Natural killer cell treated with Interleukin-12 subunit alpha and Interleukin-12 subunit beta and Interleukin-15 and Interleukin-18, amount 100 ng/mL, for 72 hours (primary cell): Measurements from ENCODE around the gene HIPK1. TPM values are rescaled to one million over a fixed set of nuclear protein-coding genes. Genes with fewer than 3 reads are reported as not detected.

ENCODE experiments used
- ATAC-seq, 2 donors: fragments of 150-1000 bp; cut with Tn5 transposase in 1 of 2; sonication (Bioruptor Pico), chemical (Tn5 transposase) in 1 of 2; 2 replicates each; pipeline ENCODE4 v1.10.0; 2021
- DNase-seq: peaks from one replicate; pipeline ENCODE4 v3.0.0; 2022; ENCODE audit warnings: low spot score
- H3K27ac Mint-ChIP-seq, 2 donors: 1 replicate in 1 of 2; 2 replicates in 1 of 2; pipeline ENCODE4 v1.8.0; 2022; ENCODE audit warnings: mixed read lengths in 2 of 2, mild to moderate bottlenecking in 1 of 2, moderate library complexity in 1 of 2
- H3K27me3 Mint-ChIP-seq, 2 donors: 1 replicate in 1 of 2; 2 replicates in 1 of 2; pipeline ENCODE4 v1.8.0; 2022; ENCODE audit warnings: mixed read lengths in 2 of 2
- H3K36me3 Mint-ChIP-seq: one replicate; pipeline ENCODE4 v1.8.0; 2022; ENCODE audit warnings: mixed read lengths
- H3K4me1 Mint-ChIP-seq, 2 donors: 1 replicate in 1 of 2; 2 replicates in 1 of 2; pipeline ENCODE4 v1.8.0; 2022; ENCODE audit warnings: low read depth in 2 of 2, mixed read lengths in 2 of 2, mild to moderate bottlenecking in 1 of 2
- H3K4me3 Mint-ChIP-seq: one replicate; pipeline ENCODE4 v1.8.0; 2022; ENCODE audit warnings: mixed read lengths
- H3K9me3 Mint-ChIP-seq: 2 replicates; pipeline ENCODE4 v1.8.0; 2022; ENCODE audit warnings: mixed read lengths
- total RNA-seq, 2 donors: library from RNA; stranded (reverse); gene quantifications; one replicate each; pipeline ENCODE4 v1.2.3, GENCODE V29; 2022

Gene HIPK1
- 100 to 1,000 TPM in 1 of 2 donors, 10 to 100 TPM in 1; 80.6 to 110 TPM for total RNA-seq

DNA sequence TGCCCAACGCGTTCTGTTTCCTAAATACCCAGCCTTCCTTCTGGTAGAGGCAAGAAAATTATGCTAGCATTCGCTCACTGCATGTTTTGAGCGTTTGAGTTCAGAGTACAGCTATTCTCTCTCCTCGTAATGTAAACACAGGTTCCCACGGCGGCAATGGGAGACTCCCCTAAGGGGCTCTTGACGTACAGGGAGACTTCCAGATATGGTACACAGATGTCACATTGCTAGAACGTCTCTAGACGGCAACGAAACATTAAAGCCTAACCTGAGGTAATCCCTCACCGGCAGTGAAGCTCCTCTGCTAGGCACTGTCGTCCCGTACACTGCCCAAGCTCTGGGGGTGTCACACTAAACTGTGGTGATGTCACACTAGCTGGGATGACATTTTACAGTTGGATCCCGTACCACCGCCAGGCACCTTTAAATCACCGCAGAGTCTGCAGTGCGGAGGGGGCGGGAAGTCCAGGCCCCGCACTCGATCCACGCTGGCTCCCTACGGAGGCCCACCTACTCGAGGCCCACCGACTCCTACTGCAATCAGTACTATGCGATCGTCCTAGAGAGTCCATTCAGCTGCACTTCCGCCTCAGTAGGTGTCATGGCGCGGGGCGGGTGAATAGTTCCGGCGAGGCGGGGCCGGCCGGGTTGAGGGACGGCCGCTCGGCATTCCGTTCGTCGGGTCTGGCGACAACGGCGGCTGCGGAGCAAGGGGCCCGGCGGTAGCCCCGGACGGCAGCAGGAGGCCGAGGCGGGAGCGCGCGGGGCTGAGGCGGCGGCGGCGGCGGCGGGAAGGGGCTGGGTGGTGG, at the start of gene HIPK1:
Gene HIPK1, plus strand, starts transcription at position 384 of the 809 bp plus-strand sequence.
- peak; percentile 94 for DNase-seq
- peaks cover 53 to 54% of the 10 kb centered on the region in 2 donors for H3K4me1 Mint-ChIP-seq
- peak; percentile 88 to 89 for ATAC-seq
- H3K9me3 Mint-ChIP-seq: no peaks in the 10 kb centered on the region
- peak within 1 kb of the TSS; percentile 82 to 98 for H3K27ac Mint-ChIP-seq
- no peaks in the 10 kb centered on the region for H3K27me3 Mint-ChIP-seq
- peaks cover 14% of the 10 kb centered on the region for H3K36me3 Mint-ChIP-seq
- peak within 1 kb of the TSS; percentile 95 for H3K4me3 Mint-ChIP-seq

DNA sequence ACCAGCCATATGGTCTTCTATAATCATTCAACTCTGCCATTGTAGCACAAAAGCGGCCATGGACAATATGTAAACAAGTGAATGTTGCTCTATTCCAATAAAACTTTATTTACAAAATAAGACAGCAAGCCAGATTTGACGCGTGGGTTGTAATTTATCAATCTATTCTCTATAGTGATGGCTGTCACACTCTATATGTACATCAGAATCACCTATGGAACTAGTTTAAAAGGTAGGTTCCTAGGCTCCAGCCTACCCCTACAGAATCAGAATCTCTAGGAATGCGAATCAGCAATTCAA, 49.4 kb upstream of the HIPK1 start:
- peaks cover 44 to 59% of the 10 kb centered on the region in 2 donors for H3K4me1 Mint-ChIP-seq
- peak overlapping the region; percentile 87 to 98 for H3K27ac Mint-ChIP-seq
- ATAC-seq: no peak
- H3K9me3 Mint-ChIP-seq: no peaks in the 10 kb centered on the region
- H3K4me3 Mint-ChIP-seq: no peak overlapping the region
- no peak for DNase-seq
- no peaks in the 10 kb centered on the region for H3K27me3 Mint-ChIP-seq
- H3K36me3 Mint-ChIP-seq: no peaks in the 10 kb centered on the region

DNA sequence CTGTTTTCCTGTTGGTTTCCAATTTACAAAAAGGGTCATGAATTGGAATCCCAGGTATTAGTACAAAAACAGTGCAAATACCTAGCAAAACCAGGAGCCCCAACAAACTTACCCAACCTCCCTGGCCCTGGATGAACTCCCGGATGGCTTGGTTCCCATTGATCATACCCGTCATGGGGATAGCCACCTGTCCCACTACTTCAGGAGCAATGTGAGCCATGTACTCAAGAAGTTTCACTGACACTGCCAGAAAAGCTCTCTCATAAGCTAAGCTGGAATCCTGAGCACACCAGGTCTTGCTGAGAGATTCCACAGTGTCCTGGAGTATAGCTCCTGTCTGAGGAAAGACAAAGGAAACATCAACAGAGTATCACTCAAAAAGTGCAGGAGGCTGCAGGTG, 47.5 kb upstream of the HIPK1 start:
- H3K4me3 Mint-ChIP-seq: no peak overlapping the region
- ATAC-seq (no peak), DNase-seq (no peak)
- no peaks in the 10 kb centered on the region for H3K36me3 Mint-ChIP-seq
- no peaks in the 10 kb centered on the region for H3K9me3 Mint-ChIP-seq
- peak overlapping the region; percentile 87 to 98 for H3K27ac Mint-ChIP-seq
- peaks cover 33 to 45% of the 10 kb centered on the region in 2 donors for H3K4me1 Mint-ChIP-seq
- no peaks in the 10 kb centered on the region for H3K27me3 Mint-ChIP-seq

DNA sequence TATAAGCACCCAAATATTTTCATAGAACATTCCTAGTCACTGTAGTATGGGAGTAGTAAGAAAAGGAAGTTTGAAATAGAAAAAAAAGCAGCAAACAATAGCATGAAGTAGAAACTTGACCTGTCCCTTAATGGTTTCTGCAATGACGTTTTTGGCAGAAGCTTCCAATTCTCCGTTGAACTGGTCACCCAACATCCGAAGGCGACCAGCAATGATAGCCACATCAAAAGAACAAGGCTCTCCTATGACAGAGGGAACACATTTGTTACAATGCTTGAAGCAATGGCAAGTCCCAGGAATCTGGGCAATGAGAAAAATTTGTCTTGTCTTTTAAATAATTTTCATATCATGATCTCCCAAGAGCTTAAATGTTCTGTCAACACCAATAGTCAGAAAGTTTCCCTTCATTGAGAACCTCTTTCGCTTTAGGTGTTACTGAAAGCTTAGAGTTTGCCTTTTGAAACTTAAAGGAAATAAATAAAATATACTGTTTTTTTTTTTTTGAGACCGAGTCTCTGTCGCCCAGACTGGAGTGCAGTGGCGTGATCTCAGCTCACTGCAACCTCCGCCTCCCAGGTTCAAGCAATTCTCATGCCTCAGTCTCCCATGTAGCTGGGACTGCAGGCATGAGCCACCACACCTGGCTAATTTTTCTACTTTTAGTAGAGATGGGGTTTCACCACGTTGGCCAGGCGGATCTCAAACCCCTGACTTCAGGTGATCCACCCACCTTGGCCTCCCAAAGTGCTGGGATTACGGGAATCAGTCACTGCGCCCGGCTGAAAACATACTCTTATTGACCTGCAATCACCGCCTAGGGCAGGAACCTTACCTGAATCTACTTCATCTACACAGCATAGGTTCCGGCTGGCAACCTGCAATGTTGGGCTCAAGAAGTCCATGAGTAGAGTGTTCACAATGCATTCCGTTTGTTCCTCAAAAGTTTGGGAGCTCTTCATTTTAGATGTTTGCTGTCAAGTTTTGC, 42.4 kb upstream of the HIPK1 start:
- no peaks in the 10 kb centered on the region for H3K36me3 Mint-ChIP-seq
- H3K27me3 Mint-ChIP-seq: no peaks in the 10 kb centered on the region
- no peak overlapping the region for H3K4me3 Mint-ChIP-seq
- no peaks in the 10 kb centered on the region for H3K9me3 Mint-ChIP-seq
- H3K4me1 Mint-ChIP-seq: peaks cover 6 to 8% of the 10 kb centered on the region in 2 donors
- DNase-seq: no peak
- no peak for ATAC-seq
- peak overlapping the region in 1 of 2 donors; percentile 33 for H3K27ac Mint-ChIP-seq

DNA sequence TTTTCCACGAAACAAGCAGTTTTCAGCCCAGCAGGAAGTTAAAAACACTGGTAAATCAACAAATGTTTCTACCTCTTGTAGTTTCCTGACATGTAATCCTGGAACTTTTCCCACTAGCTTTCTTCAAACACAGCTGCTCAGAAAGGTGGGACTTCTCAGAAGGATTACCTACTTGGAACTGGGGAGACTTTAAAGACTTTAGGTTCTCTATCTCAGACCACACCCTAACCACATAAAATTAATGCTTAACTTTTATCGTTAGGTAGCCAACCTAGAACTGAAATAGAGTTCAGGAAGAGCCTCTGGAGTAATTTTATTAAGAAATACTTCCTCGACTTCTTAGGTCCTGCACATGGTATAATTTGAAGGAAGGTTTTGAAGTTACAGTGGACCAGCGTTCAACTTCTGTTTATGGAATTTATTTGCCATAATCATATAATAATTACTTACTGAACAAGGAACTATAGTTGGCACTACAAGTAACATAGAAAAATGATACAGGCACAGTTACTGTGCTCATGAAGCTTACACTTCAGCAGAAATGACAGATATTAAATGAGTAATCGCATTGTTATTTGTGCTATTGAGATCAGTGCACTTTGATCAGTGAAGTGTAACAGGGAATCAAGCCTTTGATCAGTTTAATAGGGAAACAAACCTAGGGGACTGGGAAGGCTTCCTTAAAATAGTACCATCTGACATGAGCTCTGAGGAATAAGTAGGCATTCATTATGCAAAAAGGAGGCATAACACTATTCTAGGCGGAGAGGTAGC, 41.5 kb upstream of the HIPK1 start, which contains the start of gene BCL2L15:
Gene BCL2L15, minus strand, starts transcription at position 180 of the 774 bp plus-strand sequence. CDS start 206 bp downstream, outside the sequence.
- ATAC-seq: no peak
- Mint-ChIP-seq H3K36me3 (no peaks in the 10 kb centered on the region), H3K9me3 (no peaks in the 10 kb centered on the region), H3K4me3 (no peak within 1 kb of the TSS), H3K27me3 (no peaks in the 10 kb centered on the region), H3K27ac (peak within 1 kb of the TSS in 1 of 2 donors; percentile 33), H3K4me1 (peaks cover 6 to 7% of the 10 kb centered on the region in 2 donors)
- no peak for DNase-seq

DNA sequence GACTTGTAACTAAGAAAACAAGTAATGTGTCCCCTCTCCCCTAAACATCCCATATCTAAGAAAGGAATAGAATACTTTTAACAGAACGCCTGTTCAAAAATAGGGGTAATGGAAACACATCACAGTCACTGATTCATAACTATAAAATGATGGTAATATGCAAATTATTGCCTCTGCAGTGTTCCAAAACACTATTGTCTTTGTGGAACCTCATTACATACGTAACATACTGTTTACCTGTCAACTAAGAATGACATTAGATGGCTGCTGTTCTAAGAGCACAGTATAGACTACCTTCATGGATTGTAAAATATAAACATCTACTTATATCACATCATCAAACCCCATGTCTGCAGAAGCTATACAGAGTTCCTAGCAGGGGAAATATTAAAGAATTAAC, 38.3 kb upstream of the HIPK1 start:
- Mint-ChIP-seq H3K27me3 (no peaks in the 10 kb centered on the region), H3K36me3 (peaks cover 4% of the 10 kb centered on the region), H3K27ac (peak overlapping the region in 1 of 2 donors; percentile 64), H3K4me1 (peaks cover 6 to 14% of the 10 kb centered on the region in 2 donors), H3K9me3 (no peaks in the 10 kb centered on the region), H3K4me3 (no peak overlapping the region)
- ATAC-seq (no peak), DNase-seq (no peak)

DNA sequence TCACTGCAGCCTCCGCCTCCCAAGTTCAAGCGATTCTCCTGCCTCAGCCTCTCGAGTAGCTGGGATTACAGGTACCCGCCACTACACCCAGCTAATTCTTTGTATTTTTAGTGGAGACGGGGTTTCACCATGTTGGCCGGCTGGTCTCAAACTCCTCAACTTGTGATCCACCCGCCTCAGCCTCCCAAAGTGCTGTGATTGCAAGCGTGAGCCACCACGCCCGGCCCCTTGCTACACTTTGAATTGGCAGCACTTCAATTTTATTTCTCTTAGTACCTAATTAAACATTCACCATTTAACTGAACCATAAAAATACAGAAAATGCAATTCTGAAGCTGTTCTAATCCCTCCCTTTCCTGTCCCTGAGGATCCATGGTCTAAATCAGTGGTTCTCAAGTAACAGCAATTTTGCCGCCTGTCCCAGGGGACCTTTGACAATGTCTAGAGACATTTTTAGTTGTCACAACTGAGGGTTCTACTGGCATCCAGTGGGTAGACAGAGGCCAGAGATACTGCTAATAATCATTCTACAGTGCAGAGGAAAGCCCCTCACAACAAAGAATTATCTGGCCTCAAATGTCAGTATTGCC, 37.4 kb upstream of the HIPK1 start:
- Mint-ChIP-seq H3K4me1 (peaks cover 6 to 11% of the 10 kb centered on the region in 2 donors), H3K9me3 (no peaks in the 10 kb centered on the region), H3K4me3 (no peak overlapping the region), H3K36me3 (peaks cover 8% of the 10 kb centered on the region), H3K27ac (peak overlapping the region in 1 of 2 donors; percentile 62), H3K27me3 (no peaks in the 10 kb centered on the region)
- DNase-seq: no peak
- ATAC-seq: no peak

DNA sequence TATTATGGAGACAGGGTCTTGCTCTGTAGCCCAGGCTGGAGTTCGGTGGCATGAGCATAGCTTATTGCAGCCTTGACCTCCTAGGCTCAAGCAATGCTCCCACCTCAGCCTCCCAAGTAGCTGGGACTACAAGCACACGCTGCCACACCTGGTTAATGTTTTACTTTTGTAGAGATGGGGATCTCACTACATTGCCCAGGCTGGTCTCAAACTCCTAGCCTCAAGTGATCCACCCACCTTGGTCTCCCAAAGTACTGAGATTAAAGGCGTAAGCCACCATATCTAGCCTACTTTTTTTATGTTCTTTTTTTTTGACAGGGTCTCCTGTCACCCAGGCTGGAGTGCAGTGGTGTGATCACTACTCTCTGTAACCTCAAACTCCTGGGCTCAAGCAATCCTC, 35.9 kb upstream of the HIPK1 start:
- Mint-ChIP-seq H3K36me3 (peaks cover 16% of the 10 kb centered on the region), H3K27me3 (no peaks in the 10 kb centered on the region), H3K4me1 (peaks cover 14 to 15% of the 10 kb centered on the region in 2 donors), H3K4me3 (no peak overlapping the region), H3K9me3 (no peaks in the 10 kb centered on the region), H3K27ac (peak overlapping the region in 1 of 2 donors; percentile 4)
- ATAC-seq: no peak
- no peak for DNase-seq

DNA sequence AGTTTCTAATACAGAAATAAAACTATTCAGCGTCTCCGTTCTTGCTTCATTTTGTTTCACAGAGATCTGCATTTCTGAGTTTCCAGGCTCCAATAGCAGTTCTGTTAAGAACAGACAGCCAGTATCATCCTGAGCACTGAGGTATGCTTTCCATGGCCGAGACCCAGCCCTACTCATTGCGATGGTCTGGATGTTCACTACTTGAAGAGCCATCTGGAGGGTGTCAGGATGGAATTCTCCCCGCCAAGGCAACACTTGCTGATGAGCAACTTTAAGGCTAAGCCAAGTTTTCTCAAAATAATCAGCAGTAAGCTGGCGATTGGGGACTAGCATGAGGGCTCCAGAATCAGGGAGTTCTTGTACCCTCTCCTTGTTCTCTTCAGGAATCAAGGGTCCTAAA, 34.0 kb upstream of the HIPK1 start:
- ATAC-seq (no peak), DNase-seq (no peak)
- H3K4me3 Mint-ChIP-seq: no peak overlapping the region
- peaks cover 25 to 32% of the 10 kb centered on the region in 2 donors for H3K4me1 Mint-ChIP-seq
- no peak overlapping the region for H3K27ac Mint-ChIP-seq
- H3K27me3 Mint-ChIP-seq: no peaks in the 10 kb centered on the region
- H3K9me3 Mint-ChIP-seq: no peaks in the 10 kb centered on the region
- H3K36me3 Mint-ChIP-seq: peaks cover 32% of the 10 kb centered on the region

DNA sequence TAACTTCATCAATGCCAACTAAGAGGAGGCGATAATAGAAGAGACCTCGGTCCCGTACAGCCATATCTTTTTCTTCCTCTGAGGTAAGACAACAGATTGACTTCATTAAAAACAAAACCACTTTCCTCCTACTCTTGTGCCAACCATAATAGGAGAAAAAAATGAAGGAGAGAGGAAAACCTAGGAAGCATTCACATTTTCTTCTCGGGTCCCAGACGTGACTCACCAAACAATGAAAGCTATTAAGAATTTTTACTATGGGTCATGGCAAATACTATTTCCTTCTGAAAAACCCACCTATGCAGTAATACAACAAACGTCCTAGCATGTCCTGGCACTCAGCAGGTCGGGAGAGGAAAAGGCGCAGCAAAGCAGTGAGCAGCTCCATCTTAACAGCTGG, 33.2 kb upstream of the HIPK1 start:
- ATAC-seq: no peak
- no peaks in the 10 kb centered on the region for H3K9me3 Mint-ChIP-seq
- H3K4me1 Mint-ChIP-seq: peaks cover 28 to 31% of the 10 kb centered on the region in 2 donors
- peaks cover 36% of the 10 kb centered on the region for H3K36me3 Mint-ChIP-seq
- no peak overlapping the region for H3K4me3 Mint-ChIP-seq
- peak overlapping the region in 1 of 2 donors; percentile 28 for H3K27ac Mint-ChIP-seq
- DNase-seq: no peak
- no peaks in the 10 kb centered on the region for H3K27me3 Mint-ChIP-seq

DNA sequence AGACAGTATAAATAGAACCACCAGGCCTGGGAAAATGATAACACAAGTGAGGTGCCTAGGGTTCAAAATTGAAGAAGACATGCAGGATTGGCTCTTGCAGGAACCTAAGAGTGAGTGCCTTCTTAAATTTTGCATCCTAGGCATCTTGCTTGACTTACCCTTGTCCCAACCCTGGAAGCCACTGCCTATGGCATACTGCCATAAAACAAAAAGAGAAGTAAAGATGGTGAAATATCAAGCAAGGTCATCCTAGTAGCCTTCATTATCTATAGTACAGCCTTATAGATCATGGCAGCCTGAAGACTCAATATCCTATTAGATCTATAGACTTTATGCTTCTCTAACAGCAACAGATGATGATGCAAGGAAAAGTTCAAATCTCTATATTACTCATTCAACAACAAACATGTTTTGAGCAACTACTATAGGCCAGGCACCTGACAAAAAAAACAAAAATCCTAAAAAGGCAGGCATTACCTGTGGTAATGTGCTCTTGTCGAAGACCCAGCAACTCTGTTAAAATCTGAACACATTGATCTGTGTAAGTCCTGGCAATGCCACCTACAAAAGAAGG, 30.8 kb upstream of the HIPK1 start:
- H3K9me3 Mint-ChIP-seq: no peaks in the 10 kb centered on the region
- no peak for ATAC-seq
- H3K27me3 Mint-ChIP-seq: no peaks in the 10 kb centered on the region
- peaks cover 39% of the 10 kb centered on the region for H3K36me3 Mint-ChIP-seq
- DNase-seq: no peak
- no peak overlapping the region for H3K4me3 Mint-ChIP-seq
- H3K4me1 Mint-ChIP-seq: peaks cover 48 to 55% of the 10 kb centered on the region in 2 donors
- peak overlapping the region; percentile 81 to 87 for H3K27ac Mint-ChIP-seq

DNA sequence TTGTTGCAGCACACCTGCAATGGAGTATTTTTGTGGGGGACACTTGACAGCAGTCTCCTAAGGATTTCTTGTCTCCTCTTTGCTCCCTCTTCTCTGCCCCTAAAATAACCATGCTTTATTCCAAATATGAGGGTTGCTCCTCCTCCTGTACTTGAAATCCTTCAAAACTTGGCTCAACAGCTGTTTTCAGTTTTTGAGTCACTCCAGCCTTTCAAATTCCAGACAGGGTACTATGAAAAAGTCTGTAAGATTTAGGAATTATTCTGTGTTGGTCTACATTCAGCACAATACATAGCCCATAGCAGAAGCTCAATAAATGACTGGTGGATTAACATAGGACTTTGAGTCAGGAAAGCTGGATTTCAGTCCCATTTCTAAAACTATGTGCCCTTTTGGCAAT, 30.0 kb upstream of the HIPK1 start:
- peaks cover 44% of the 10 kb centered on the region for H3K36me3 Mint-ChIP-seq
- no peaks in the 10 kb centered on the region for H3K27me3 Mint-ChIP-seq
- peaks cover 50 to 63% of the 10 kb centered on the region in 2 donors for H3K4me1 Mint-ChIP-seq
- no peak overlapping the region for H3K4me3 Mint-ChIP-seq
- H3K27ac Mint-ChIP-seq: peak overlapping the region; percentile 87 to 95
- no peaks in the 10 kb centered on the region for H3K9me3 Mint-ChIP-seq
- ATAC-seq (no peak), DNase-seq (no peak)

DNA sequence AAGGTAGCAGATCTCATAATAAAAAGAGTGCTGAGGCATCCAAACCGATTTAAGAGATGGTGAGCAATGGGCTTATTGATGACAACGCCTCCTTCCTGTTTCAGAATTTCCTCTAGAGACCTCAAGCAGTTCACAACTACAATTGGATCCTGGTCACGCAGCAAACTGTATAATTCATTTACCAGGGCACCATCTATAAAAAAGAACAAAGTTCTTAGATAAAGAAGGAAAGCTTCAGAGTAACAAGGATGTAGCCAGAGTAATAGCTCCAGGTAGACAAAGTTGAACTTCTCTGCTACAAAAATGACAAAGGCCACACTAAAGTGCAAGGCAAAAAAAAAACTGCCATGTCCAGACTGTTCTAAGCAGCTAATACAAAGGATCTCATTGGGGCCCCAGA, 27.9 kb upstream of the HIPK1 start:
- Mint-ChIP-seq H3K27me3 (no peaks in the 10 kb centered on the region), H3K9me3 (no peaks in the 10 kb centered on the region), H3K36me3 (peaks cover 36% of the 10 kb centered on the region), H3K4me1 (peaks cover 51 to 63% of the 10 kb centered on the region in 2 donors), H3K27ac (peak overlapping the region; percentile 87 to 95), H3K4me3 (peak overlapping the region; percentile 48)
- DNase-seq: no peak
- ATAC-seq: no peak
